Glutamatergic neuron (in vitro differentiated cells): ENCODE measurements around the gene NUDT3. TPM values are rescaled to one million over a fixed set of nuclear protein-coding genes. Genes with fewer than 3 reads are reported as not detected.

Experiments used
- DNase-seq: peaks from one replicate; pipeline ENCODE4 v3.0.0; 2022
- H3K27ac Mint-ChIP-seq: one replicate; pipeline ENCODE4 v1.8.0; 2020; ENCODE audit warnings: mild to moderate bottlenecking, mixed read lengths, inconsistent platforms; ENCODE audit not compliant: unreplicated experiment
- H3K27me3 Mint-ChIP-seq: one replicate; pipeline ENCODE4 v1.8.0; 2020; ENCODE audit warnings: mild to moderate bottlenecking, moderate library complexity, mixed read lengths, inconsistent platforms; ENCODE audit not compliant: unreplicated experiment
- H3K36me3 Mint-ChIP-seq: one replicate; pipeline ENCODE4 v1.8.0; 2020; ENCODE audit warnings: mild to moderate bottlenecking, mixed read lengths, inconsistent platforms; ENCODE audit not compliant: unreplicated experiment
- H3K4me1 Mint-ChIP-seq: one replicate; pipeline ENCODE4 v1.8.0; 2020; ENCODE audit warnings: mild to moderate bottlenecking, low read depth, mixed read lengths, inconsistent platforms; ENCODE audit not compliant: unreplicated experiment
- H3K4me3 Mint-ChIP-seq: one replicate; pipeline ENCODE4 v1.8.0; 2020; ENCODE audit warnings: mild to moderate bottlenecking, mixed read lengths, inconsistent platforms; ENCODE audit not compliant: unreplicated experiment
- H3K9me3 Mint-ChIP-seq: one replicate; pipeline ENCODE4 v1.8.0; 2020; ENCODE audit warnings: mild to moderate bottlenecking, moderate library complexity, mixed read lengths, inconsistent platforms; ENCODE audit not compliant: unreplicated experiment
- total RNA-seq: library from RNA; stranded (reverse); fragmentation: NEBNext Ultra II Directional; extraction: Animal tissue kit (Norgen Biotek cat#: 25700); gene quantifications from one replicate; pipeline ENCODE4 v1.2.1, GENCODE V29; 2021; ENCODE audit not compliant: unreplicated experiment
- TF ChIP-seq, protein P1 (sequence below): fragments of 200-600 bp; sonication (generic); IDR thresholded peaks from one replicate; pipeline ENCODE4 v1.5.0; 2021; ENCODE audit not compliant: partially characterized antibody, unreplicated experiment

NUDT3 gene
- total RNA-seq, 1 donor from 2014 or later = 76.1 TPM

DNA sequence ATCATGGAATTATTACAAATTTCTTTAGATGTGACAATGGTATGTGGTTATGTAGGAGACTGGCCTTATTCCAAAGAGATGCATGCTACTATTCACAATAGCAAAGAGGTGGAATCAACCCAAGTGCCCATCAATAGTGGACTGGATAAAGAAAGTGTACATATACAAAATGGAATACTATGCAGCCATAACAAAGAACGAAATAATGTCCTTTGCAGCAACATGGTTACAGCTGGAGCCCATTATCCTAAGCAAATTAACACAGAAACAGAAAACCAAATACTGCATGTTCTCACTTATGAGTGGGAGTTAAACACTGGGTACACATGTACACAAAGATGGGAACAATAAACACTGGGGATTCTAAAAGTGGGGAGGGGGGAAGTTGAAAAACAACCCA lies 69.7 kb downstream of the NUDT3 start:
- Mint-ChIP-seq H3K27ac (no peak overlapping the region), H3K36me3 (no peaks in the 10 kb centered on the region), H3K9me3 (no peaks in the 10 kb centered on the region), H3K4me1 (peaks cover 6% of the 10 kb centered on the region), H3K27me3 (peaks cover 4% of the 10 kb centered on the region), H3K4me3 (no peak overlapping the region)
- TF ChIP-seq, protein P1, sequence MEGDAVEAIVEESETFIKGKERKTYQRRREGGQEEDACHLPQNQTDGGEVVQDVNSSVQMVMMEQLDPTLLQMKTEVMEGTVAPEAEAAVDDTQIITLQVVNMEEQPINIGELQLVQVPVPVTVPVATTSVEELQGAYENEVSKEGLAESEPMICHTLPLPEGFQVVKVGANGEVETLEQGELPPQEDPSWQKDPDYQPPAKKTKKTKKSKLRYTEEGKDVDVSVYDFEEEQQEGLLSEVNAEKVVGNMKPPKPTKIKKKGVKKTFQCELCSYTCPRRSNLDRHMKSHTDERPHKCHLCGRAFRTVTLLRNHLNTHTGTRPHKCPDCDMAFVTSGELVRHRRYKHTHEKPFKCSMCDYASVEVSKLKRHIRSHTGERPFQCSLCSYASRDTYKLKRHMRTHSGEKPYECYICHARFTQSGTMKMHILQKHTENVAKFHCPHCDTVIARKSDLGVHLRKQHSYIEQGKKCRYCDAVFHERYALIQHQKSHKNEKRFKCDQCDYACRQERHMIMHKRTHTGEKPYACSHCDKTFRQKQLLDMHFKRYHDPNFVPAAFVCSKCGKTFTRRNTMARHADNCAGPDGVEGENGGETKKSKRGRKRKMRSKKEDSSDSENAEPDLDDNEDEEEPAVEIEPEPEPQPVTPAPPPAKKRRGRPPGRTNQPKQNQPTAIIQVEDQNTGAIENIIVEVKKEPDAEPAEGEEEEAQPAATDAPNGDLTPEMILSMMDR = no peak
- DNase-seq = no peak

DNA sequence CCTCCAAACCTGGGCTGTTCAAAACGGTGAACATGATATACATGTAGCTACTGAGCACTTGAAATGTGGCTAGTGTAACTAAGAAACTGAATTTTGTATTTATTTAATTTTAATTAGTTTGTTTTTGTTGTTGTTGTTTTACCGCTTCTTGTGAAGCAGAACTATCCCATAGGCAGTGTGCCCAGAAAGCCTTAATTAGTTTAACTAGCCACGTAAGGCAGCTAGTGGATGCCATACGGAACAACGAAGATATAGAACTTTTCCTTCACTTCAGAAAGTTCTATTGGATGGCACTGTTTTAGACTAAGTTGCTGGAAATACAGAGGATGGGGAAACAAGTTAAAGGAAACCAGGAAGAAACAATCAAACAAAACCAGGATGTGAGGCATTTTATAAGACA lies 70.6 kb downstream of the NUDT3 start:
- Mint-ChIP-seq H3K9me3 (no peaks in the 10 kb centered on the region), H3K27me3 (peaks cover 2% of the 10 kb centered on the region), H3K4me1 (peaks cover 13% of the 10 kb centered on the region), H3K4me3 (no peak overlapping the region), H3K27ac (no peak overlapping the region), H3K36me3 (no peaks in the 10 kb centered on the region)
- no peak for DNase-seq
- TF ChIP-seq, protein P1 = no peak

DNA sequence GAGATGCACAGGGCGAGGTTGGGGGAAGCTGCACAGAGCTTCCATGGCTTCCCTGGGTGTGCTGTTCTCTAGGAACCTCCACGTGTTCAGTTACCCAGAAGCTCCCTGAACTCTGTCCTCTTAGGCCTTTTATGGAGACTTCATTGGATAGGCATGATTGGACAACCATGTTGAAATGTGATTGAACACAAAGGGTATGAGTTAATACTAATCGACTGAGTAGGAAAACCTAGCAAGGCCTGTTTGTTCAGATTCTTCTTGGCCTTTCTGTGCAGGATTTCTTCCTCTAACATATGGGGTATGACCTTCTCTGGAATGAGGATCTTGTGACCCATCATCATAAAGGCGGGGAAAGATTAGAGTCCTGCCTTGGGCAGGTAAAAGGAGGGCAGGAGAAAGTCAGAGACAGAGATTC lies 73.0 kb downstream of the NUDT3 start:
- TF ChIP-seq, protein P1 = no peak
- no peaks in the 10 kb centered on the region for H3K36me3 Mint-ChIP-seq
- H3K9me3 Mint-ChIP-seq = no peaks in the 10 kb centered on the region
- H3K27me3 Mint-ChIP-seq = peaks cover 2% of the 10 kb centered on the region
- no peak overlapping the region for H3K27ac Mint-ChIP-seq
- DNase-seq = no peak
- H3K4me1 Mint-ChIP-seq = peaks cover 16% of the 10 kb centered on the region
- H3K4me3 Mint-ChIP-seq = no peak overlapping the region

DNA sequence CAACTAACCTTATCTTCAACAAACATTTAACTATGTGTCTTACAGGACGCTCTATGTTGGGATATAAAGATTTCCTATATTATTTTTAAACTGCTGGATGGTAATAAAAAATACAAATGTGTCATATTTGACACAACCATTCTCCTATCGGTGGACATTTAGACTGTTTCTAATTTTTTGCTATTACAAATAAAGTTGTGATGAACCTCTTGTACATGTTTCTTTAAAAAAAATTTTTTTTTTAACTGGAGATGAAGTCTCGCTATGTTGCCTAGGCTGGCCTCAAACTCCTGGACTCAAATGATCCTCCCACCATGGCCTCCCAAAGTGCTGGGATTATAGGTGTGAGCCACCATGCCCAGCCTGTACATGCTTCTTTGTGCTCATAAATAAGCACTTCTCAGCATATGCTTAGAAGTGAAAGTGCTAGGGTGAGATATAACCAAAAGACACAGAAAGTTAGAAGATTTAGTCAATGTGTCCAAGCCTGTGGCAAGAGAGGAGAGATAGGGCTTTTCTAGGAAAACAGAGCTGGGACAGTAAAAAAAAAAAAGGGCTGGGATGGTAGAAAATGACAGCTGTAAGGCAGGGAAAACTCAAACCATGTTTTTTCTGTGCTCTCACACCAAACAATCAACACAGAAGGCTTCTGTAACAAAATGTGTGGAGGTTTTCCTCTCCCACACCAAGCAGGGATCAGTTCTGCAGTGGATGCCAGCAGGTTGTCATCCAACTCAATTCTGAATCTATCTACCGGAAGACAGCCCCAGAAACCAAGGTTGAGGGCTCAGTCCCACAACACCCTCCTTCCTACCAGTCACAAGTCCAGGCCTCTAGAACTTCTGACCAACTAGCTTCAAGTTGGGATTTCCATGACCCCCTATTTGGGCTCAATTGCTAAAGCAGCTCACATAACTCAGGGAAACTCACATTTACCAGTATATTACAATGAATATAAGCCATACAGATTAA lies 73.7 kb downstream of the NUDT3 start:
- TF ChIP-seq, protein P1 = no peak
- DNase-seq = no peak
- Mint-ChIP-seq H3K36me3 (no peaks in the 10 kb centered on the region), H3K27me3 (peaks cover 2% of the 10 kb centered on the region), H3K27ac (peak overlapping the region; percentile 44), H3K4me3 (no peak overlapping the region), H3K4me1 (peaks cover 16% of the 10 kb centered on the region), H3K9me3 (no peaks in the 10 kb centered on the region)

DNA sequence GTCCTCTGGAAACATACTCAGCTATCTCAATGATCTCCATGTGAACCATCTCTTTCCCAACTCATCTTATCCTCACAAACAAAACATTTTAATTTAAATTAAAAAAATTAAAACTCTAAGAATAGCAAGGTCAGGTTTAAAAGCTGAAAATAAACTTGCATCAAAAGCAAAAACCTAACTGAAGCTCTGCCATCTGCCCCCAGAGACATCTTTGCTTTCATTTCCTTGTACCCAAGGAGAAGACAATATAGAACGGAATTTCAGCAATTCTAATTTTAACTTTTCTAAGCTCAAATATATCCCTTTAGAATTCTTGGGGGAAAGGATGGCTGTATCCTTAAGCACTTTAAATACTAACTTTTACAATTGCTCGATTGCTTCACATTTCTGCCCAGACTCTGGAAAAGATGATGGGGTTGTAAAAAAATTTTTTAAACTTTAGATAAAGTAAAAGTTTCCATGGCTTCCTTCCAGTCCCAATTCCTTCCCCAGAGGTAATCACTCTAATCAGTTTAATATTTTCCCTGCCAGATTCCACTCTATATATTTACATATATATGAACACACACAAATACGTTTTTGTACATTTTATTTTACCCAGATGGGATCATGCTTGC lies 74.5 kb downstream of the NUDT3 start:
- Mint-ChIP-seq H3K27ac (no peak overlapping the region), H3K4me1 (peaks cover 16% of the 10 kb centered on the region), H3K27me3 (peaks cover 2% of the 10 kb centered on the region), H3K4me3 (no peak overlapping the region), H3K36me3 (no peaks in the 10 kb centered on the region), H3K9me3 (no peaks in the 10 kb centered on the region)
- TF ChIP-seq, protein P1 = no peak
- no peak for DNase-seq
